Iris pigment epithelial cell (primary cell): Measurements from ENCODE around the gene MMP23B.

Source experiments
- DNase-seq: peaks from one replicate; pipeline ENCODE4 v3.0.0-alpha.2; 2011; ENCODE audit warnings: low read depth

Gene MMP23B

DNA sequence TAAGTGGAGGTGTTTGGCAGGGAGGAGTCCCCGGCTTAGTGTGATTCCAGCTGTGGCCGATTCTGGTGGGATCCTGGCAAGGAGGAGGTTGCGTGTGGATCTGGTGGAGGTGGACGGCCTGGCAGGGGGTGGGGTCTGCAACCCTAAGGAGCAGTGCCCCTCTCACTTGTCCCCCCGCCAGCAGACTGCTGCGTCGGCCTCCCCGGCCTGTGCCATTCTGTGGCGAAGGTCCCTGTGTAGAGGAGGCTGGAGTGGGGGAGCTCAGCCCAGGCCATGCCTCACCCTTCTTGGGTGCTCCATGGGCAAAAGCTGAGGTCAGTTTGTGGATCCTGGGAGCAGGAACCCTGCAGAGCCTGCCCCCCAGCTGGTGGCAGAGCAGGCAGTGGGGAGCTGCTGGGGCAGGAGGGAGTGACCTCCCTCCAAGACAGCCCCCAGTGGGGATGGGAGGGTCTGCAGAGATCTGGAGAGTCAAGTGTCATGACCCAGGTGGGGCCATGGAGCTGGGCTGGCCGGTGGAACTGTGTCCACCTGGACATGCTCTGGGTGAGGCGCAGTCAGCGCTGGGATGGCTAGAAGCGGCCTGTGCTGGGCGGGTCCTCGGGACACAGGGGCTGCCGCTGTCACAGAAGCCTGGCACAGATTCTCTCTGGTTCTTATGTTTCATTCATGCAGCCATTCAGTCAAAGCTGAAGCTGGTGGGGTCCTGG lies 11.4 kb upstream of the MMP23B start:
- DNase-seq, result no peak

DNA sequence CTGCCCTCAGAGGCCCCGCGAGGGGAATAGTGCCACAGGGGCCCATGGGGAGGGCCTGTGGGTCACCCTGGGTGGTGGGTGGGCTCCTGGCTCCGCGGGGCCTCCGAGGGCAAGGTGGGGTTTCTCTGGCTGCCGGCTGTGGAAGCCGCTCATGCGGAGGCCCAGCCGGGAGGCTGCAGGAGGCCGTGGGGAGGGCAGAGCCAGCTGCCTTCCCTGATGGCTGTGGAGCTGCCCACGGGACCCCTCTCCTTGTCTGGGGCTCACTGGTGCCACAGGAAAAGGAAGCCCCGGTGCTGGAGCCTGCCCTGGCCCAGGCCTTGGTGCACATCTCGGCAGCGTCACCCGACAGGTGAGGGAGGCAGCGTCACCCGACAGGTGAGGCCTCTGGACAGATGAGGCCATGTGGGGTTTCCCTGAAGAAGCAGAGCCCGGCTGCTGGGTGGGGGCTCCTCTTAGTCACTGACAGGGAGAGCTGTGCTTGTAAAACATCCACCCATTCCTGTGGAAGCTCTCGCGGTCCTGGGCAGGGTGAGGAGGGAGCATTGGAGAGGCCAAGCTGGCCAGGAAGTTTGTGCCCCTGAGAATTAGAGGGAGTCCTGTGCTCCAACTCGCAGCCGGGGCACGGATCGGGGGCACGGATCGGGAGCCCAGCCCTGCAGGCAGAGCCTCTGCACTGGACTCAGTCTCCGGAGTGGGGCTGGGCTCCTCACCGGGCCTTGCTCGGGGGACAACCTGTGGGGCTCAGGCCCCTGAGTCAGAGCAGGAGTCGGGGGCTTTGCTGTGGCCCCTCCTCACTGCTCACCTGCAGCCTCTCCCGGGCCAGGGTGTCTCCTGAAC lies 10.6 kb upstream of the MMP23B start:
- no peak for DNase-seq

DNA sequence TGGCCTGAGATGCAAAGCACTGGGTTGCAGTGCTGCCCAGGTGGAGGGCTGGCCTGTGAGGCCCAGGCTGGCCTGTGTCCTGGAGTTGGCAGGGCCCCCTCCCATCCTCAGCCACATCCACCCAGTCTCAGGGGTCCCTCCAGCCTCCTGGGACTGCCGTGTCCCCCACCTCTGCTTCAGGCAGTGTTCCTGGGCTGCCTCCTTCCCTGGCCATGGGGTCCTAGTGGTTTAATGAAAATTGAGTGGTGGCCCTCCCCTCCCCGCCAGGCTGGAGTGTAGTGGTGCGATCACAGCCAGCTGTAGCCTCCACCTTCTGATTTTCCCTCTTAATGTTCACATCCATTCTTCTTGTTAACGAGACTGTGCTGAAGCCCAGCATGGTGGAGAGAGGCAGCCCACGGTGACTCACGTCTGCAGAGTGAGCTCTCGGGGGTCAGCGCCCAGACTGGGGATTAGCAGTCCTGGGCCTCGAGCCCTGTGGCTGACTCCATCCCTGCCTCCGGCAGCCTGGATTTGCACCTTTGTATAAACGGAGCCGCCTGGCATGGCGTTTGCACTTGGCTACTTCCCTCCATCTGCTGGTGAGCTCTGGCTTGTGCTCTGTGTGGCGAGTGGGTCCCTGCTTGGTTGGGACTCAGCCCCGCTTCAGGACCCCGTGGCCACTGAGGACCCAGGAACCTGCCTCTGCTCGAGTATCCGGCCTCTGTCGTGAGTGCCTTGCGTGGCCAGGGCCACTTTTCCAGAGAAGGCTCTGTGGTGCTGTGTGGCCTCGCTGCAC lies 9.8 kb upstream of the MMP23B start:
- DNase-seq, result peak; percentile 92

DNA sequence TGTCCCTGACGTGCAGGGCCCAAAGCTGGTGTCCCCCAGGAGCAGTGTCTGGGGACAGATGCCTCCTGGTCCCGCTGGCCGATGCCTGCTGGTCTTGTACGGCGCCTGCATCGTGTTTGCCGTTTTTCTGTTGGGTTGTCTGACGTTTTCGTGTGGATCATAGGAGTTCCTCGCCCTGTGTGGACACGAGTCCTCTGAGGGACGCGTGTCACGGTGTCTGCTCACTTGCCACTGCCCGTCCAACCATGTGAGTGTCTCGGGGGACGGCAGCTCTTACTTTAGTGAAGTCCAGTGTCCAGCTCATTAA lies 9.2 kb upstream of the MMP23B start:
- no peak for DNase-seq

DNA sequence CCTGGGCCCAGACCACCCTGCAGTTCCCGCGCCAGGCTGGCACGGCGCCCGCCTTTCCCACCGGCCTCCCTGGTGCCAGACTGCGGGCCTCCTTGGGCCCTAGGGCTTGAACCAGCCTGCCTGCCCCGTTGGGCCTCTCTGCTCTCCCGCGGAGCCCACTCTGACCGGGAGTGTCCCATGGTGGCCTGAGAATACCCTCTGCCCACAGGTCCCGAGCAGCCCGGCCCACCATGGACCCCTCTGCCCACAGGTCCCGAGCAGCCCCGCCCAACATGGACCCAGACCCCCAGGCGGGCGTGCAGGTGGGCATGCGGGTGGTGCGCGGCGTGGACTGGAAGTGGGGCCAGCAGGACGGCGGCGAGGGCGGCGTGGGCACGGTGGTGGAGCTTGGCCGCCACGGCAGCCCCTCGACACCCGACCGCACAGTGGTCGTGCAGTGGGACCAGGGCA lies 8.8 kb upstream of the MMP23B start:
- no peak for DNase-seq

DNA sequence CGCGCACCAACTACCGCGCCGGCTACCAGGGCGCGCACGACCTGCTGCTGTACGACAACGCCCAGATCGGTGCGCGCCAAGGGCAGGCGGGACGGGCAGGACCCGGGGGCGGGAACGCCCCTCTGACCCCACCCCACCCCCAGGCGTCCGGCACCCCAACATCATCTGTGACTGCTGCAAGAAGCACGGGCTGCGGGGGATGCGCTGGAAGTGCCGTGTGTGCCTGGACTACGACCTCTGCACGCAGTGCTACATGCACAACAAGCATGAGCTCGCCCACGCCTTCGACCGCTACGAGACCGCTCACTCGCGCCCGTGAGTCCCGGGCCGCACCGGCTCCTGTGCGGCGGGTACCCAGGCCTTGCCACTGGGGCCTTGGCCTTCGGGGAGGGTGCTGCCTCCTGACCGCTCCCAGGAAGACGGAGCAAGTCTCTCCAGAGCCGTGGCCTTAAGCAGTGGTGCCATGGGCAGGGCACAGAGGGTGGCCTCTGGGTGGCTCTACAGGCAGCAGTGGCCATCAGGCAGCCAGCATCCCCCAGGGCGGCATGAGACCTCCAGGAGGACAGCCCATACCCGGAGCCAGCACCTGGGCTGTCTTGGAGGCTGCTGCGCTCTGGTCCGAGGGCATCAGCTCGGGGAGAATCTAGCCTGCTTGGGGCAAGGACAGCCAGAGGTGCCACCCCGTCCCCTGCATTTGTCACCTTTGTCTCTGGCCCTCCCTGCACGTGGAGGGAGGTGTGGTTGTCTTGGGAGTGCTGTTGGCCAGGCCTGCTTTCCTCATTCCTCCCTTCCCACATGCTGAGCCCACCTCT lies 8.1 kb upstream of the MMP23B start:
- DNase-seq, result no peak

DNA sequence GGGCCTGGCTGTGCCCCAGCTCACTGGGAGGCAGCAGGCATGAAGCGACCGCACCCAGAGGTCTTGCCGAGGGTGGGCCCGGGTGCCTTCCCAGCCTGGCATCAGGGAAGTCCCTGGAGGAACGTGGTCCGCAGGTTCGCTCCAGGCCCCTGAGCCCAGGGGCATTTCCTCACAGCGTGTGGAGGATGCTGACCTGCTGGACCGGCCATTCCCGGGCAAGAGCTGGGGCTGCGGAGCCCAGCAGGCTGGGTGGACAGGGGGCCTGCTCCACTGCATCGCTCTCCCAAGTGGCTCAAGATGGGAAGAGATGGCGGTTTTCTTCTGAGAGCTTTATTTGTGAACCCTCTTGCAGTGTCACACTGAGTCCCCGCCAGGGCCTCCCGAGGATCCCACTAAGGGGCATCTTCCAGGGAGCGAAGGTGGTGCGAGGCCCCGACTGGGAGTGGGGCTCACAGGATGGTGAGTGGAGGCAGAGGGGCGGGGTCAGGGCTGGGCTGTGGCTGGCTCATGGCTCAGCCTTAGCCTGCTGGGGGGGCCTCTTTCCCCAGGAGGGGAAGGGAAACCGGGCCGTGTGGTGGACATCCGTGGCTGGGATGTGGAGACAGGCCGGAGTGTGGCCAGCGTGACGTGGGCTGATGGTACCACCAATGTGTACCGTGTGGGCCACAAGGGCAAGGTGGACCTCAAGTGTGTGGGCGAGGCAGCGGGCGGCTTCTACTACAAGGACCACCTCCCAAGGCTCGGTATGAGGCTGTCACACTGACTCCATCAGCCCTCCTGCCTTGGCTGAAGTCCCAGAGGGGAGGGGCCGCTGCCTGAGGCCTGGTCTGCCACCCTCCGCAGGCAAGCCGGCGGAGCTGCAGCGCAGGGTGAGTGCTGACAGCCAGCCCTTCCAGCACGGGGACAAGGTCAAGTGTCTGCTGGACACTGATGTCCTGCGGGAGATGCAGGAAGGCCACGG lies 7.2 kb upstream of the MMP23B start:
- no peak for DNase-seq

DNA sequence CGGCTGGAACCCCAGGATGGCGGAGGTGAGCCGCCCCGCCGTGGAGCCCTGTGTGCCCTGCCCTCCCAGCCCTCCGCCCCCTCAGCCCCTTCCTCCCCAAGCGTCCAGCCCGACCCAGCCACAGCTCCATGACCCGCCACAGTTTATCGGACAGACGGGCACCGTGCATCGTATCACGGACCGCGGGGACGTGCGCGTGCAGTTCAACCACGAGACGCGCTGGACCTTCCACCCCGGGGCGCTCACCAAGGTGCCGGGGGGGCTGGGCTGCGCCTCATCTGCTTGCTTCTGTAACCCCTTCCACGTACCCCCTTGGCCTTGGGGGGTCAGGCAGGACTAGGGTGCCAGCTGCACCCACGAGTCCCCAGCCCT lies 6.6 kb upstream of the MMP23B start:
- DNase-seq, result no peak

DNA sequence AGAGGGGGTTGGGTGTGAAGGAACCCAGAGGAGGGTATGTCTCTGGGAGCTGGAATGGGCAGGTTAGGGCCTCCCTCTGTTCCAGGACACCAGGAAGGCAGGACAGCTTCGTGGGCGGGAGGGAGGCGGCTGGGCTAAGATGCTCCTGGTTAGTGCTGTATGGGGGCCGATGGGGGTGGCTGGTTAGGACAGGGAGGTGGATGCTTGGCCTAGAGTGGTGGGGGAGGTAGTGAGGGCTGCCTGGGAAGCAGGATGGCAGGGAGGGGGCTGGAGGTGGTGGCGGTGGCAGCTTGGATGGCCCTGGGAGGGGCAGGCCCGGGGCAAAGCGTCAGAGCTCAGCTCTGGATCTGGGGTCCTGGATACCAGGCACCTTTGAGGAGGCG lies 6.2 kb upstream of the MMP23B start:
- DNase-seq, result no peak

DNA sequence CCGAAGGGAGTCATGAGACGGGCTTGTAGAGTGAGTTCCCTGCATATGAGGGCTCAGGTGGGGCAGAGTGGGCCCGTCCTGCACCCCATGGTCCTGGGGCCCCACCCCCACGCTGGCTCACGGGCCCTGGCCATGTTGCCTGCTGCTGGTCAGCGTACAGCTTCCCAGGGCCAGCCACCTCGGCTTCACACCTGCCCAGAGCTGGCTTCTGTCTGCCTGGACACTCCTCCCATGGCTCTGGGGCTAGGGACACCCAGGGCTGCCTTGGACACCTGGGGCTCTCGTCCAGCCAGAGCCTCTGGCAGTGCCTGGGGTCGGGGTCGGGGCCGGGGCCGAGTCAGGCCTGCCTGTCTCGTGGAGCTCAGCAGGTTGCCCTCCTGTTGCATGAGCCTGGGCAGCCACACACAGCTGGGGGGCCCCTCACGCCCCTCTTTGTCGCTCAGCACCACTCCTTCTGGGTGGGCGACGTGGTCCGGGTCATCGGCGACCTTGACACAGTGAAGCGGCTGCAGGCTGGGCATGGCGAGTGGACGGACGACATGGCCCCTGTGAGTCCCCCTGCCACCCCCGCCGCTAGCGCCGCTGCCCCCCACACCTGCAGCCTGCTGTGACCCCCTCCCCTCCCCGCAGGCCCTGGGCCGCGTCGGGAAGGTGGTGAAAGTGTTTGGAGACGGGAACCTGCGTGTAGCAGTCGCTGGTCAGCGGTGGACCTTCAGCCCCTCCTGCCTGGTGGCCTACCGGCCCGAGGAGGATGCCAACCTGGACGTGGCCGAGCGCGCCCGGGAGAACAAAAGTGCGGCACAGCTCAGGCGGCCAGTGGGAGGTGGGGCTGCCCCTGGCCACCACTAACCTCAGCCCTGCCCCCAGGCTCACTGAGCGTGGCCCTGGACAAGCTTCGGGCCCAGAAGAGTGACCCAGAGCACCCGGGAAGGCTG lies 5.5 kb upstream of the MMP23B start:
- DNase-seq, result no peak

DNA sequence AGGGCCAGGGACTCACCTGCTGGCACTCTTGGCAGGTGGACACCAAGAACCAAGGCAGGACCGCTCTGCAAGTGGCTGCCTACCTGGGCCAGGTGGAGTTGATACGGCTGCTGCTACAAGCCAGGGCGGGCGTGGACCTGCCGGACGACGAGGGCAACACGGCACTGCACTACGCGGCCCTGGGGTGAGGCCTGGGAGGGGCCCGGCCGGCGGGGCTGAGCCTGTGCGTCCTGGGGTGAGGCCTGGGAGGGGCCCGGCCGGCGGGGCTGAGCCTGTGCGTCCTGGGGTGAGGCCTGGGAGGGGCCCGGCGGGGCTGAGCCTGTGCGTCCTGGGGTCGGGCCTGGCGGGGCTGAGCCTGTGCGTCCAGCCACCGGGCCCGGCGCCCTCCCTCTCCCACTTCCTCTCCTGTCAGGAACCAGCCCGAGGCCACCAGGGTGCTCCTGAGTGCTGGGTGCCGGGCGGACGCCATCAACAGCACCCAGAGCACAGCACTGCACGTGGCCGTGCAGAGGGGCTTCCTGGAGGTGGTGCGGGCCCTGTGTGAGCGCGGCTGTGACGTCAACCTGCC lies 4.6 kb upstream of the MMP23B start:
- no peak for DNase-seq

DNA sequence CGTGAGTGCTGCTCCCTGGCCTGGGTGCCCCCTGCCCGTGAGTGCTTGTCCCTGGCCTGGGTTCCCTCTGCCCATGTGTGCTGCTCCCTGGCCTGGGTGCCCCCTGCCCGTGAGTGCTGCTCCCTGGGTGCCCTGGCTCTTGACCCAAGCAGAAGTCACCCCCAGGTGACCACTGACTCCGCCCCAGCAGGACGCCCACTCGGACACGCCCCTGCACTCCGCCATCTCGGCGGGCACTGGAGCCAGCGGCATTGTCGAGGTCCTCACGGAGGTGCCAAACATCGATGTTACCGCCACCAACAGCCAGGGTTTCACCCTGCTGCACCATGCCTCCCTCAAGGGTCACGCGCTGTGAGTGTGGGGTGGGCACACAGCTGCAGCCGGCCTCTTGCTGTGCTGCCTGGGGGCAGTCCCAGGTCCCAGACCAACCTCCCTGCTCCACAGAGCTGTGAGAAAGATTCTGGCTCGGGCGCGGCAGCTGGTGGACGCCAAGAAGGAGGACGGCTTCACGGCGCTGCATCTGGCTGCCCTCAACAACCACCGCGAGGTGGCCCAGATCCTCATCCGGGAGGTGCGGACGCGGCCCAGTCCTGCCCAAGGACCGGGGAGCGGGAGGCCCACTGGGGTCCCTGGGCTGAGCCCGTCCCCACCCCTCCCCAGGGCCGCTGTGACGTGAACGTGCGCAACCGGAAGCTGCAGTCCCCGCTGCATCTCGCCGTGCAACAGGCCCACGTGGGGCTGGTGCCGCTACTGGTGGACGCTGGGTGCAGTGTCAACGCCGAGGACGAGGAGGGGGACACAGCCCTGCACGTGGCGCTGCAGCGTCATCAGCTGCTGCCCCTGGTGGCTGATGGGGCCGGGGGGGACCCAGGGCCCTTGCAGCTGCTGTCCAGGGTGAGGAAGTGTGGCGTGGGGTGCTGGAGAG lies 3.9 kb upstream of the MMP23B start:
- DNase-seq, result no peak

DNA sequence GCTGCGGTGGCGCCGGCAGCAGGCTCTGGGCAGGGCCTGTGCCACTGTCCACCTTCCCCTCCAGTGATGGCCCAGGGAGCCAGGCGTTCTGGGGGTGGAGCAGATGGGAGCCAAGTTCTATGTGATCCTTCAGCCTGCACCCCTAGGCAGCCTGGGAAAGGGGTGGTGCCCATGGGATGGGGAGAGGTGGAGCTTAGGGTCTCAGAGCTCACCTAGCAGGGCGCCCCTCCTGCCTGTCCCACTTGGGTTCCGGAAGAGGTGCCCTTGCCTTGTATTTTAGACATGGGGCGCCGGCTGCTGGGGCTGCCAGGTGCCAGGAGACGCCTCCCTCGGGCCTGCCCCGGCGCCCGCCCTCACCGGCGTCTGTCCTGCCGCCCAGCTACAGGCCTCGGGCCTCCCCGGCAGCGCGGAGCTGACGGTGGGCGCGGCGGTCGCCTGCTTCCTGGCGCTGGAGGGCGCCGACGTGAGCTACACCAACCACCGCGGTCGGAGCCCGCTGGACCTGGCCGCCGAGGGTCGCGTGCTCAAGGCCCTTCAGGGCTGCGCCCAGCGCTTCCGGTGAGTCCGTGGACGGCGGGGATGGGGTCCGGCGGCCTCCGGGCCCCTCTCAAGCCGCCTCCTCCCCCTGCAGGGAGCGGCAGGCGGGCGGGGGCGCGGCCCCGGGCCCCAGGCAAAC lies 3.1 kb upstream of the MMP23B start:
- no peak for DNase-seq

DNA sequence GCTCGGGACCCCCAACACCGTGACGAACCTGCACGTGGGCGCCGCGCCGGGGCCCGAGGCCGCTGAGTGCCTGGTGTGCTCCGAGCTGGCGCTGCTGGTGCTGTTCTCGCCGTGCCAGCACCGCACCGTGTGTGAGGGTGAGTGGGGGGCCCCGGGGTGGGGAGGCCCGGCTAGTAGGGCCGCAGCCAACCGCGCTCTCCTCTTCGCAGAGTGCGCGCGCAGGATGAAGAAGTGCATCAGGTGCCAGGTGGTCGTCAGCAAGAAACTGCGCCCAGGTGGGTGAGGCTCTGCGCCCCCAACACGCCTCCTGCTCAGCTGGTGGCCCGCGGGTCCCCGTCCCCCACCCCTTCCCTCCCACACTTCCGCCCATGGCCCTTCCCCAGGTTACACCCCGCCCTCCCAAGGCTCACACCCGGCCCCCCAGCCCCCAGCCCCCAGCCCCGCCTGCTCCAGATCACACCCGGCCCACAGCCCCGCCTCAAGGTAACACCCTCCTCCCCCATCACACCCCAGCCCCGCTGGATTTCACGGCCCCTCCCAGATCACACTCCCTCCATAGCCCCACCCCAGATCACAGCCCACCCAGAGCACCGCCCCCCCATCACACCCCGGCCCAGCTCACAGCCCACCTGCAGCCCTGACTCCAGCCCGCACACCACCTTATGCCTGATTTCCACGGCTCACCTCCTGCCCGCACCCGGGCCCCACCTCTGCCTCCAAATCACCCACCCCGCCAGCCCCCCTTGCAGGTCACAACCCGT lies 2.4 kb upstream of the MMP23B start:
- no peak for DNase-seq

DNA sequence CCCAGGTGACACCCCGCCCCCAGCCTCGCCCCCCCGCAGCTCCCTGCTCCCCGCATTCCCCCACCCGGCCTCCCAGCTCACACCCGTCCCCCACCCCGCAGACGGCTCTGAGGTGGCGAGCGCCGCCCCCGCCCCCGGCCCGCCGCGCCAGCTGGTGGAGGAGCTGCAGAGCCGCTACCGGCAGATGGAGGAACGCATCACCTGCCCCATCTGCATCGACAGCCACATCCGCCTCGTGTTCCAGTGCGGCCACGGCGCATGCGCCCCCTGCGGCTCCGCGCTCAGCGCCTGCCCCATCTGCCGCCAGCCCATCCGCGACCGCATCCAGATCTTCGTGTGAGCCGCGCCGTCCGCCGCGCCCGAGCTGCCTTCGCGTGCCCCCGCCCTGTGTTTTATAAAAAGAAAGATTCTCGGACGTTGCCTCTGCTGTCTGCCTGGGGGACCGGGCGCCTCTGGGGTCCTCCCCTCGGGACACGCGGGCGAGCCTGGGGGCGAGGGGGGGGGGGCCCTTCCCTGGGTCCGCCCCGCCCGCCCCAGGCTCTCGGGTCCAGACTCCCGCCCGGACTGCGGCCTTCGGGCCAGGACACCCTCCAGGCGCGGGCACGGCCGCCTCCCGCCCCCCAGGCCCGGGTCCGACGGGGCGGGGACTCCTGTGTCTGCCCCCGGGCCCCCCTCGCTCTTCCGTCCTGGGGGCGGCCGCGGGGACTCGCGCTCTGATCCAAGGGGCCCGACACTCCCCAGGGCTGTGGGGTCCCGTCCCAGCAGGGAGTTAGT lies 1.6 kb upstream of the MMP23B start:
- peak; percentile 80 for DNase-seq
